Cardiac fibroblast (primary cell): Measurements from ENCODE around the gene GIT2.

Experiments used
- DNase-seq, 2 donors: peaks; one replicate each; pipeline versions ENCODE4 v3.0.0 to v3.0.0-alpha.2; 2010; ENCODE audit warnings: low read depth in 2 of 2
- H3K4me3 ChIP-seq, 2 donors: replicated peaks in 1 of 2; 1 replicate in 1 of 2; 2 replicates in 1 of 2; pipeline ENCODE4 v1.5.1; 2011; ENCODE audit warnings: low read depth in 2 of 2, low read length in 2 of 2, mild to moderate bottlenecking in 2 of 2, moderate library complexity in 1 of 2
- CTCF ChIP-seq: IDR thresholded peaks from one replicate; pipeline ENCODE4 v1.5.1; 2011; ENCODE audit warnings: low read depth, mild to moderate bottlenecking, low read length, inconsistent platforms

GIT2 gene

GRCh38 chr12:109880938-109881337 is 115.2 kb downstream of the GIT2 start:
- TF ChIP-seq CTCF = no peak
- no peak for DNase-seq
- peak overlapping the region; percentile 66 to 77 for H3K4me3 ChIP-seq

GRCh38 chr12:109880043-109880931 is 115.9 kb downstream of the GIT2 start, which contains the start of gene GLTP:
GLTP (minus strand) TSS chr12:109880541; CDS start chr12:109880374, 167 bp downstream.
- DNase-seq = peak; percentile 62 to 79
- H3K4me3 ChIP-seq = peak within 1 kb of the TSS; percentile 79 to 88
- no peak for TF ChIP-seq CTCF
